K562 (cell line): Measurements from ENCODE around the gene CCDC97. TPM values are rescaled to one million over a fixed set of nuclear protein-coding genes. Genes with fewer than 3 reads are reported as not detected.

Source experiments
- ATAC-seq: fragments of 200-7000 bp; cut with Tn5 transposase; 3 replicates; pipeline ENCODE4 v1.9.1; 2020; ENCODE audit warnings: moderate library complexity
- BruUV-seq: library from RNA; stranded (reverse); fragments of 400-500 nt; replicated peaks from 2 replicates; lab custom pipeline; 2021; lab: Mats Ljungman, UMichigan
- CTCF ChIA-PET: fragments of 300-600 bp; formaldehyde crosslinking; extraction: SDS; loops from one replicate; lab custom pipeline; 2021; ENCODE audit warnings: low intra/inter-chr PET ratio; lab: Yijun Ruan, JAX
- POLR2A ChIA-PET: fragments of 300-600, 350-650 bp; sonication (Branson Sonifier 250); formaldehyde crosslinking; extraction: SDS; loops from one replicate; lab custom pipeline; 2021; ENCODE audit warnings: antibody characterized with exemption, inconsistent platforms; lab: Yijun Ruan, JAX
- DNase-seq, 4 experiments: peaks; one replicate each; pipeline versions ENCODE4 v3.0.0 to v3.0.0-alpha.2; 2011 to 2018; ENCODE audit warnings: low spot score in 3 of 4, mixed read lengths in 3 of 4; ENCODE audit errors: extremely low read depth in 1 of 4
- FAIRE-seq: peaks from 2 replicates; lab custom pipeline; 2011; peaks lifted over from hg19 to GRCh38; lab: Jason Lieb, UNC
- H2AFZ ChIP-seq: 2 replicates; pipeline ENCODE4 v1.6.0; 2011; ENCODE audit warnings: low read depth, low read length, control low read depth, inconsistent platforms
- H3K27ac ChIP-seq: fragments of 200-600 bp; 3 replicates; pipeline ENCODE4 v1.8.0; 2011; ENCODE audit warnings: low read depth, mild to moderate bottlenecking, control low read depth, inconsistent platforms, low read length, moderate library complexity, mixed read lengths; ENCODE audit errors: extremely low read depth
- H3K27me3 ChIP-seq, 2 experiments: fragments of 300-600 bp in 1 of 2; 2 replicates in 1 of 2; 3 replicates in 1 of 2; pipeline versions ENCODE4 v1.6.0 to v1.8.0; 2011; ENCODE audit warnings: inconsistent platforms in 2 of 2, low read length in 2 of 2, mild to moderate bottlenecking in 1 of 2, mixed read lengths in 1 of 2, moderate library complexity in 1 of 2; ENCODE audit not compliant: control insufficient read depth in 2 of 2, insufficient read depth in 2 of 2
- H3K36me3 ChIP-seq: fragments of 300-600 bp; 3 replicates; pipeline ENCODE4 v1.8.0; 2011; ENCODE audit warnings: mild to moderate bottlenecking, low read length, inconsistent platforms; ENCODE audit not compliant: control insufficient read depth, insufficient read depth
- H3K4me1 ChIP-seq, 2 experiments: fragments of 200-600 bp in 1 of 2; replicated peaks in 1 of 2; 2 replicates in 1 of 2; 3 replicates in 1 of 2; pipeline versions ENCODE4 v1.5.1 to v1.8.0; 2011; ENCODE audit warnings: inconsistent platforms in 2 of 2, low read length in 2 of 2, mild to moderate bottlenecking in 1 of 2, mixed read lengths in 1 of 2, moderate library complexity in 1 of 2; ENCODE audit not compliant: control insufficient read depth in 2 of 2, insufficient read depth in 2 of 2
- H3K4me2 ChIP-seq: 2 replicates; pipeline ENCODE4 v1.6.1; 2011; ENCODE audit warnings: low read length, control low read depth, inconsistent platforms, mixed read lengths; ENCODE audit not compliant: insufficient read depth
- H3K4me3 ChIP-seq: fragments of 200-600 bp; sonication (generic), shearing (Covaris generic); 2 replicates; pipeline ENCODE4 v1.5.1; 2016; ENCODE audit warnings: control low read depth, inconsistent platforms
- H3K79me2 ChIP-seq: fragments of 200-600 bp; 3 replicates; pipeline ENCODE4 v1.8.0; 2011; ENCODE audit warnings: low read length, inconsistent platforms; ENCODE audit not compliant: control insufficient read depth, insufficient read depth
- H3K9ac ChIP-seq, 2 experiments: 2 replicates each; pipeline versions ENCODE4 v1.6.0 to v1.6.1; 2011; ENCODE audit warnings: low read depth in 2 of 2, low read length in 2 of 2, control low read depth in 1 of 2, inconsistent platforms in 1 of 2, mild to moderate bottlenecking in 1 of 2, mixed read lengths in 1 of 2; ENCODE audit not compliant: insufficient read depth in 1 of 2
- H3K9me1 ChIP-seq: one replicate; pipeline ENCODE4 v1.6.0; 2011; ENCODE audit warnings: inconsistent platforms, mild to moderate bottlenecking, low read length, moderate library complexity; ENCODE audit not compliant: control insufficient read depth, insufficient read depth
- H3K9me3 ChIP-seq: replicated peaks from 2 replicates; pipeline ENCODE4 v1.5.1; 2011; ENCODE audit warnings: low read depth, low read length, inconsistent platforms; ENCODE audit not compliant: control insufficient read depth, insufficient read depth
- H4K20me1 ChIP-seq: replicated peaks from 2 replicates; pipeline ENCODE4 v1.6.1; 2011; ENCODE audit warnings: low read length, inconsistent platforms, mixed read lengths; ENCODE audit not compliant: control insufficient read depth, insufficient read depth
- ARID2 ChIP-seq: fragments of 450-650 bp; IDR thresholded peaks from 2 replicates; pipeline ENCODE4 v1.6.1; 2017; ENCODE audit warnings: antibody characterized with exemption, mild to moderate bottlenecking
- COPS2 ChIP-seq: fragments of 450-650 bp; conservative IDR thresholded peaks from 2 replicates; pipeline ENCODE4 v1.6.1; 2016; ENCODE audit warnings: mild to moderate bottlenecking, moderate library complexity
- KDM4B ChIP-seq, 2 experiments: fragments of 450-650 bp in 1 of 2; sonication (generic) in 1 of 2; IDR thresholded peaks; 2 replicates each; pipeline ENCODE4 v1.6.1; 2016 to 2017; ENCODE audit warnings: borderline replicate concordance in 2 of 2, antibody characterized with exemption in 1 of 2, low read depth in 1 of 2, mild to moderate bottlenecking in 1 of 2
- LCOR ChIP-seq: sonication (generic); formaldehyde crosslinking; IDR thresholded peaks from 2 replicates; pipeline ENCODE4 v1.8.0; 2022; ENCODE audit warnings: mild to moderate bottlenecking, missing genetic modification reagents
- SETDB1 ChIP-seq: IDR thresholded peaks from one replicate; pipeline ENCODE4 v1.6.1; 2012; ENCODE audit warnings: low read length, control low read depth, inconsistent platforms
- ZBTB40 ChIP-seq, 2 experiments: fragments of 450-650 bp in 1 of 2; sonication (generic) in 1 of 2; formaldehyde crosslinking in 1 of 2; IDR thresholded peaks; 2 replicates each; pipeline versions ENCODE4 v1.7.1 to v1.9.0; 2016 to 2022; ENCODE audit warnings: inconsistent platforms in 1 of 2, mild to moderate bottlenecking in 1 of 2, missing genetic modification reagents in 1 of 2
- ZNF507 ChIP-seq: conservative IDR thresholded peaks from 2 replicates; pipeline ENCODE4 v1.6.1; 2017; ENCODE audit warnings: missing genetic modification characterization, missing compliant biosample characterization
- ZNF589 ChIP-seq: fragments of 200-800 bp; sonication (Bioruptor generic); IDR thresholded peaks from 2 replicates; pipeline ENCODE4 v1.6.1; 2016; ENCODE audit warnings: low read depth, missing genetic modification characterization, missing compliant biosample characterization
- WGBS: fragments of 100-300 bp; shearing (Covaris generic); methylation state at CpG from one replicate; pipeline ENCODE4 v1.1.6; 2016; ENCODE audit warnings: low coverage, mixed read lengths; ENCODE audit not compliant: insufficient coverage; ENCODE audit errors: missing lambda C conversion rate; 5-methylcytosine and 5-hydroxymethylcytosine counted together
- in situ Hi-C: fragments of 300-500 bp; cut with MboI; formaldehyde crosslinking; loops from 4 replicates; pipeline ENCODE4 v1.15.0; 2018; ENCODE audit warnings: inconsistent platforms, mixed read lengths
- intact Hi-C: fragments of 100-400 bp; cut with micrococcal nuclease; formaldehyde crosslinking; loops from 2 replicates; pipeline ENCODE4 v1.14.2; 2022
- polyA plus RNA-seq, 8 experiments: library from polyadenylated mRNA; depleted of rRNA in 4 of 8; stranded (reverse) in 5 of 8; unstranded in 3 of 8; fragments of >200 nt; fragmentation: Nextera tagmentation in 2 of 8; fragmentation: Illumina TruSeq in 1 of 8; extraction: Ambion mirVana in 2 of 8; extraction: Trizol in 1 of 8; gene quantifications; 2 replicates each; pipeline versions ENCODE4 v1.2.1 to v1.2.3, GENCODE V29; 2011 to 2014; ENCODE audit warnings: inconsistent platforms in 1 of 8, missing spikeins in 1 of 8
- total RNA-seq, 7 experiments: library from RNA; depleted of rRNA in 6 of 7; stranded (reverse); fragments of >200 nt in 6 of 7; fragmentation: Illumina TruSeq in 2 of 7; extraction: Trizol in 2 of 7; gene quantifications; 2 replicates each; pipeline versions ENCODE4 v1.2.1 to v1.2.3, GENCODE V29; 2011 to 2021; ENCODE audit warnings: low replicate concordance in 1 of 7
- TF ChIP-seq, protein P1 (sequence below): fragments of 250-450 bp; sonication (Bioruptor Pico); IDR thresholded peaks from 2 replicates; pipeline ENCODE4 v1.8.0; 2022; ENCODE audit warnings: moderate library complexity, mild to moderate bottlenecking, inconsistent platforms

CCDC97 gene
- total and polyA plus RNA-seq, 9 of the 15 experiments (the other 6 are each of a cell fraction or from before 2014, with no cell fraction given): 0.60 to 16.5 (median 7.0) TPM

DNA sequence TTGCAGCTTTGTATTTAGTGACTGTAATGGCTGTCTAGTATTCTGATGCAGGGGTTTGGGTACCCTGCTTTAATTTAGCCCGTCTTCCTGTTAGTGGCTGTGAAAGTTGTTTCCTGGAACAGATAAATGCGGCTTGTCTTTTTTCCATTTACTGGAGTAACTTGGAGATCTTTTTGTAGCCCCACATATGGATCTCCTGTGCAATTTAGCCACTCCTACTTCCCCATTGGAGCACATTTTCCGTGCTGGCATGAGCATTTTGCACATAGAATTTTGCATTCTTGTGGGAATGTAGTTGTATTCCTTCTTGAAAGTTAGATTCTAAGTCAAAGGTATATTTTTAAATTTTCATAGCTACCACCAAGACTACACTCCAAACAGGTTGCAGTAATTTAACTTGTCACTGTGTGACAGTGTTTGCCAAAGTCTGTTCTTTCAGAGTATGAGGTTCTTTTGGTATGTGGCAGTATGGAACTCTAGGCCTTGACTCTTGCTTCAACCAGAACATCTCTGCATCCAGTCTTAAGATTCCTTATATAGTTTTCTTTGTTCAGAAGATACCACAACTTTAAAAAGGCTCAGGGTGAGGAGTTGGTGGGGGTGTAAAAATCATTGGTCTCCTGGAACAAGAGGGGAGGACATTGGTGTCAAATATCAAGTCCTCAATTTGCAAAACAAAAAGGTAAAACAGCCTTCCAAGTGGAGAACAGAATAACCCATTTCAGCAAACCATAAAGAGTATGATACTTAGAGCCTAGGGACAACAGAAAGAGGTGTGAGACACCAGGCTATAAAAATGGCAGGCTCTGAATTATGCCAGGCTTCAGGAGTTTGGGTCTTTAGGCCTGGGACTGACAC lies 21.1 kb upstream of the CCDC97 start:
- DNase-seq (no peak), FAIRE-seq (no peak), ATAC-seq (no peak)
- Histone ChIP-seq H3K4me2 (no peak overlapping the region), H4K20me1 (no peaks in the 10 kb centered on the region), H3K36me3 (peaks cover 92% of the 10 kb centered on the region), H3K4me3 (no peak overlapping the region), H3K4me1 (no peaks in the 10 kb centered on the region), H3K79me2 (no peaks in the 10 kb centered on the region), H2AFZ (no peak overlapping the region), H3K27ac (no peak overlapping the region), H3K9me3 (no peaks in the 10 kb centered on the region), H3K27me3 (no peaks in the 10 kb centered on the region), H3K9me1 (no peaks in the 10 kb centered on the region), H3K9ac (no peak overlapping the region)
- ChIA-PET POLR2A (interaction anchor here (0.5 to 1.7 kb wide), 4 partner anchors 8 to 46 kb away, joined by 3 to 6 read pairs (median 4); no protein-coding TSS in a partner anchor), CTCF (interaction anchor here (0.6 kb wide), 1 partner anchor 78 kb away, joined by 4 read pairs; no protein-coding TSS in a partner anchor)
- no TSS peak for BruUV-seq
- in situ Hi-C loops: no loop called here
- WGBS: 90% methylated on average over 3 of the region's 3 CpGs
- intact Hi-C loops: no loop called here
- TF ChIP-seq ZNF589 (CRISPR knock-in tag) (no peak), ZNF507 (tag) (no peak), COPS2 (no peak), ARID2 (no peak), KDM4B (IDR thresholded peaks at IDR 0.05; ENCODE audit: borderline replicate concordance in 2 of 2, low read depth in 1 of 2) (no peak), LCOR (no peak), ZBTB40 (IDR thresholded peaks at IDR 0.05) (no peak), ZBTB40 (CRISPR knock-in tag; IDR thresholded peaks at IDR 0.05) (no peak), SETDB1 (no peak)
- TF ChIP-seq, protein P1, sequence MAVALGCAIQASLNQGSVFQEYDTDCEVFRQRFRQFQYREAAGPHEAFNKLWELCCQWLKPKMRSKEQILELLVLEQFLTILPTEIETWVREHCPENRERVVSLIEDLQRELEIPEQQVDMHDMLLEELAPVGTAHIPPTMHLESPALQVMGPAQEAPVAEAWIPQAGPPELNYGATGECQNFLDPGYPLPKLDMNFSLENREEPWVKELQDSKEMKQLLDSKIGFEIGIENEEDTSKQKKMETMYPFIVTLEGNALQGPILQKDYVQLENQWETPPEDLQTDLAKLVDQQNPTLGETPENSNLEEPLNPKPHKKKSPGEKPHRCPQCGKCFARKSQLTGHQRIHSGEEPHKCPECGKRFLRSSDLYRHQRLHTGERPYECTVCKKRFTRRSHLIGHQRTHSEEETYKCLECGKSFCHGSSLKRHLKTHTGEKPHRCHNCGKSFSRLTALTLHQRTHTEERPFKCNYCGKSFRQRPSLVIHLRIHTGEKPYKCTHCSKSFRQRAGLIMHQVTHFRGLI (CRISPR knock-in tag): no peak
